NCI-H2107 treated with DMSO at 0.1 percent for 48 hours (cell line): ENCODE results near the gene WWOX.

Experiments
- DNase-seq: peaks from one replicate; lab custom pipeline; 2025; ENCODE audit not compliant: unreplicated experiment; lab: John Stamatoyannopoulos, UW

WWOX gene

GRCh38 chr16:79099716-79100115, 1000.3 kb downstream of the WWOX start:
- DNase-seq = no peak

GRCh38 chr16:79100447-79100846, 1001.0 kb downstream of the WWOX start:
- DNase-seq = no peak

DNA sequence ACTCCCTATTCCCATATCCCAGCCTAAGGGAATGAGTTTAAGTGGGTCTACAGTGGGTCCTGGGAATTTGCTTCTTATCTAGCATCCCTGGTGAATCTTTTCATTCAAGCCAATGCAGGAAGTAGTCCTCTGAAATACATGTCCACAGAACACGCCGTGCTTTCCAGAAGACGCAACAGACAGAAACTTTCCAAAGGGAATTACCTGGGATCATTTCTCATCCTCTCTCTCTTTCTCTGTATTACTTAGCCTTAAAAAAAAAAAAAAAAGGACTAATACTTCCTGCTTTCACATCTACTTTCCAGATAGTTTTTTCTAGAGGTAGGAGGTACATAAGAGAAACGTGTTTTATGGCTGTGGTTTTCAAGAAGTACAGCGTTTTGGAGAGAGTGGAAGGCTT, 1002.0 kb downstream of the WWOX start:
- no peak for DNase-seq

DNA sequence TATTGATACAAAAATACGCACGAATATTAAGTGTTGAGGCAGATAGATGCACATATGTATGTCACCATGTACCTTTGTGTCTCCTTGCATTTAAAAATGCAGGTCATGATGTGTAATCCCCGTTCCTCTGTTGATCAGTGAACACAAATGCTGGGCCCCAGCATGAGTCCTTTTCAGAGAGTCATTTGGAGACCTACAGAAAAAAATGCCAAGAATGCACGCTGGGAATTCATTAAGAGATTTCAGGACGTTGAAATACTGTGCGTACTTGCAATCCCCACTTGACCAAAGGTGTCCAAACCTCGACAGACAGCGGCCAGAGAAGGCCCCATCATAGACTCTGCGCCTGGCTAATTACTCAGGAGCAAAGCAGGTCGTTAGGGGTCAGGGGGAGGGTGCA, 1005.1 kb downstream of the WWOX start:
- DNase-seq = no peak

DNA sequence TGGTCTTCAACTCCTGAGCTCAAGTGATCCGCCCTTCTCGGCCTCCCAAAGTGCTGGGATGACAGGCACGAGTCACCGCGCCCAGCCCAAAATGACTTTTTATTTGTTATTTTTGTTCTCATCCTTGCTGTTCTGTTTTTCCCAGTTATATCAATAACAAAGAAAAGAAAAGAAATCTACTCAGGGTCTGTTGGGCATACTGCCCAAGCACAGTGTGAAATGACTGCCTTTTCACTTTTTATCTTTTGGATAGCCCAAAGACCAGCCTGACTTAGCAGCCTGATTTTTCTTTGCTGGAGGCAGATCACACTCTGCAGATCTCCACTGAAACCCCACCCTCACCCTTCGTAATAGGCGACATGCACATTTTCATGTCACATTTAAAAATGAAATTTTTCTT, 1007.8 kb downstream of the WWOX start:
- DNase-seq = no peak

DNA sequence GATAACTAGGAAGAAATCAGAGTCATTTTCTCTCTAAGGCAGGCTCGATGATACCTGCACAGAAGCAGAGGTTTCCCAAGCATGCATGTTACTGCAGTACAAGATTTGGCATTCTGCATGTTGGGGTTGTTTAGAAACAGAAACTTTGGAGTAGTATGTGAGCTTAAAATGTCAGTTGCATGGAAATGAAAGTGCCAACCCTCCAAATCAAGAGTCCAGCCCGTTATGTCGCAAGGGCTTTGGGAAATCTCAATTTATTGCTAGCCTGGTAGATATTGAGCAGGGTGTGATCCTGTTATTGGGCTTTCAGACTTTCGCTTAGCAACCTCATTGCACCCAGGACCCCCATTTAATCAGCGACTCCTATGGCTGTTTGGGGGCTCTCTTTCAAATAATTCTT, 1010.3 kb downstream of the WWOX start:
- DNase-seq = no peak

DNA sequence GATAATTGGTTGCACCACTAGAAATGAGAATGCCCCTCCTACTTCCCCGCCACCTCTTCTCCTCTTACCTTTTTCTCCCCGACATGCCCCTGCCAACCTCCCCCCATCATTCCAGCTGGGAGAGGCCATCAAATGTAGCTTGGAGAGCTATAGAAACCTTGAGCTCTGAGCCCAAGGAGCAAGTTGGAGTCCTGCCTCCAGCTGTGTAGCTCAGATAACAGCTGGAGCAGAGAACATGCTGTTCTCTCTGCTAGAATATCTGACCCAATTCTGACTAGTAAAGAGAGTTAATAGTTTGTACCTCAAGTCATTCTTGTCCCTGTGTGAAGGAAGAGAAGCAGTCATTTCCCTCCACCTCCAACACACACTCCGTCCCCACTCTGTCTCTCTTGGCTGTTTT, 1010.8 kb downstream of the WWOX start:
- no peak for DNase-seq

DNA sequence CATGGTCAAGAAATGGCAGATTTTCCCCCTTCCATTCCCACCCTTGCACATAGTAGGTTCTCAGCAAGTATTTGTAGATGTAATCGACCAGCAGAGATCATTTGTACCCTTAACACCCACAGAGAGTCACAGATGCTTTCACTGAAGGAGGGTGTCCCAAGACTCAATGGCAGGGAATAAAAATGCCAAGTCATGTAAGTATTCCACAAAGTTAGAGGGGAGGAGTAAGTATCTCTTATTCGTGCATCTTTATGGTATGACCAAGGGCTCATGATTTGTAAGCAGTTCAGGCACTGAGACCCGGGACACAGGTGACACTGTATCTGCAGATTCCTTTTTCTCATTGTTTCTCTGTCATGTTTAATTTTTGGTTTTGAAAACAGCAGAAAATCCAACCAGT, 1011.5 kb downstream of the WWOX start:
- DNase-seq = no peak

- no peak for DNase-seq
Measured at GRCh38 chr16:79112462-79112861, 1013.0 kb downstream of the WWOX start.

- no peak for DNase-seq
Measured at GRCh38 chr16:79113826-79114225, 1014.4 kb downstream of the WWOX start.

DNA sequence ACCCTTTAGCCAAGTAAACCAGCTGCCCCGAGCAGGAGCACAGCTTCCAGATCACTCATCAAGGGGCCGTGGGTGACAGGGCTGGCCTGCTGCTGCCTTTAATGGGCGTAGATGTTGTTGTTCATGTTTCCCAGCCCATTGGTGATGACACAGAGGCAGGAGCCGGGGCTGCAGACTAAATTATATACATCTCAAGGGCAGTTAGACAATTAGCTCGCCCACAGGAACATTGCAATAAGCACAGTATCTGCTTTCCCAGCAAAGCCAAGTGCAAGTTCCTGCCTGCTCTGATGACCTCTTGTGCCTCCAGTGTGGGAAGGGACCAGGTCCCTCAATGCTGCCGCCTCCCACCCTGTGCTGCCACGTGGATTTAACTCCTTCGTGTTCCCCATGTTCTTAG, 1015.3 kb downstream of the WWOX start:
- DNase-seq = no peak

GRCh38 chr16:79121906-79122305, 1022.5 kb downstream of the WWOX start:
- no peak for DNase-seq

DNA sequence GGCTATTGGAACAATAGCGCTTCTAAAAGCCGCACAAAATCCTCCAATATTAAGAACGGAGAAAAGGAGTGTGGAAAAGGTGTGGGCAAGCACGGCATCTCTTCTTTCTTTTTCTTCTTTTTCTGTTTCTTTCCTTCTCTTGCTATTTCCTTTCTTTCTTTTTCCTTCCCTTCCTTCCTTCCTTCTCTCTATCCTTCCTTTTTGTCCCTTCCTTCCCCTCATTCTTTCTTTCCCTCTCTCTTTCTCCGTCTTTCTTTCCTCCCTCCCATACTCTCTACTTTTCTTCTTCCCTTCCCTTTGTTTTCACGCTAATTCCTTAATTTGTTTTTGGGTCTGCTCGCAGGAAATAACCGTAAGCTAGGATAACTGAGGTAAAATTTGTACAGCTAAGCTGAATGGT, 1022.9 kb downstream of the WWOX start:
- DNase-seq = no peak

GRCh38 chr16:79124016-79124756, 1024.7 kb downstream of the WWOX start:
- DNase-seq = no peak

GRCh38 chr16:79127766-79128165, 1028.3 kb downstream of the WWOX start:
- no peak for DNase-seq

- DNase-seq = no peak
Measured at GRCh38 chr16:79128706-79129105, 1029.3 kb downstream of the WWOX start.

DNA sequence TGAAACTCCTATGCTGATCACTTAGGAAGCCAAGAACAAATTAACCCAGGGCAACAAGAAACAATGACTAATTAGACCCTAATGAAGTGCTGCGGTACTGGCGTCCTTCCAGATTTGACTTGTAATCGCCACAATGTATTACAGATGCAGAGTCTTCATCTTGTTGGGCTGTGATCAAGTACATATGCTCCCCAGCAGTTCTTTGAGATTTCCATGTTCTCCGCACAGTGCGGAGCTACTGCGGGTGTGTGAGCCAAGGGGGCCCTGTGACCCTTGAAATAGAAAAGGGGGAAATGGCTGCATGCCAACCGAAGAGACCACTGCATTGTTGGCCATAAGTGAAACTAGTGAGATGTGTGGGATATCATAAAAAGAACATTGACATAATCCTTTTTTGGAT, 1031.2 kb downstream of the WWOX start:
- DNase-seq = no peak

DNA sequence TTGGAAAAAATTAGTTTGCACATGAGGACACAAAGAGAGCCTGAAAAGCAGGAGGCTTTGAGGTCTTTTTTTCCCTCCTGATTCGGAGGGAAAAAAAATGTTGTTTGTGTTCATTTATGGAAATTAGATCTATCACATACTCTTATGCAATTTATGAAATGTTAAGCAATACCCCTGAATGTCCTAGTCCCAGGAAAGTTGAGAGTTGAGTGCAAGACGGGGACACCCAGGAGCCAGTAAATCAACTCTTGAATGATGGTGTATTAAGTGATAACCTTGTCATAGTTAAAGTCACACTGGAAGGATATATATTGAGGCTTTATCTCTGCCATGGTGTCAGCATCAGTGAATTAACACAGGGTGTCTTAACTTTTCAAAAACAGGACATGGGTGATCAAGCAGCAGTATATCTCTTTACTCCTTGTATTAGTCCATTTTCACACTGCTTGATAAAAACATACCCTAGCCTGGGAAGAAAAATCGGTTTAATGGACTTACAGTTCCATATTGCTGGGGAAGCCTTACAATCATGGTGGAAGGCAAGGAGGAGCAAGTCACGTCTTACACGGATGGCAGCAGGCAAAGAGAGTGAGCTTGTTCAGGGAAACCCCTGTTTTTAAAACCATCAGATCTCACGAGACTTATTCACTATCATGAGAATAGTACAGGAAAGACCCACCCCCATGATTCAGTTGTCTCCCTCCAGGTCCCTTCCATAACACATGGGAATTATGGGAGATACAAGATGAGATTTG, 1032.0 kb downstream of the WWOX start:
- DNase-seq = no peak

DNA sequence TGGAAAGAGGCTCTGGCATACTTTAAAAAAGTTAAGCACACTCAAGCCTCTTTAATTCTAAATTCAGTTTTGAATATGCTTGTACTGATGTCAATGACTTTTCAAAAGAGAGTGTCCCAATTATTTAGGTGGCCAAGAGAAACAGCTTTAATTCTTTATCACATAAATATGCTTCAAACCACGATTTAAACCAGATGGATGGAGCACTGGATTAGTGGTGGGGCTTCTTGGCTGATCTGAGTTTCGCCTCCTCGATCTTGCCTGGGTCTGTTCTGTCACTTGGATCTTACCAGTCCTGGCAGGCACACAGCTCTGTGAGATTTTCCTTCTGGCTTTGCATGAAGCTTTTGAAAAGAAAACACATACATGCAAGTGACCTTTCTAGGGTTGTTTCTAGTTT, 1033.2 kb downstream of the WWOX start:
- no peak for DNase-seq

- no peak for DNase-seq
Measured at GRCh38 chr16:79134300-79134699, 1034.8 kb downstream of the WWOX start.

DNA sequence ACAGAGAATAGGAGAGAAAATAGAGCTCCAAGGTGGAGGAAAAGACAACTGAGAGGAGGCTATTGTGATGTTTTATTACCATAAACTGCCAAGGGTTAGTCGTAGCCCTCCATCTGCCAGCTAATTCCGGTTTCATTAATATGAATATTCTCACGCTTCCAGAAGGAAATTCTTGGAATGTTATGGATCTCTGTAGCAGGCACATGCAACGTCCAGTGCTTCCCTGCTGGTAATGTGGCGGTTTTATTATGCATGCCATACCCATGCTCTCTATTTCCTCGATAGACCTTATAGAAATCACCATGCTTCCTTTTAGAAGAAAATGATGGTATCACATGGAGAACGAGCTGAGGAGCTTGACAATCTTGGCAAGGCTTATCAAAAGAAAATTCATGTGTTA, 1037.5 kb downstream of the WWOX start:
- DNase-seq = no peak

DNA sequence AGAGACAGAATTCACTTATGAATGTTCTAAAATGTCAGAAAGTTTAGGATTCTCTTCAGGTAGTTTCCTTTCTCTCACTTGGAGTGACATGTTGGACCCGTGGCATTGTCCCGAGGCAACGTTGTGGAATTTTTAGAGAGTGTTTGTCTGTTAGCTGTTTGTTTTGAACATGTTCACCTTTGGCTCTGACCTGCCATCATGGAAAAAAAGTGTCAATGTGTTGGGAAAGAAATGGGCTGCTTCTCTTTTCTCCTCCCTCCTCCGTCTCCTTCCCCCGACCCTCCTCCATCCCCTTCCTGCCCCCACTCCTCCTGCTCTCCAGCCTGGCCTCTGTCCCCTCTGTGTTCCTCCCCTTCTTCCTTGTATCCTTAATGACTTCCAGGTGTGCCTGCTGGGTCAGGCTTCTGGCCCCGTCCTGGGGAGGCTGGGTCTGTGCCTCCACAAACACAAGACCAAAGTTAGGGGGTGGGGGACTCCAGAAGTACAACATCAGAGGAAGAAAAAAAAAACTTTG, 1038.0 kb downstream of the WWOX start:
- no peak for DNase-seq
